GM12874 (cell line): ENCODE results near the gene CHRDL2.

Experiments used
- CTCF ChIP-seq: IDR thresholded peaks from 2 replicates; pipeline ENCODE4 v1.5.1; 2011; ENCODE audit warnings: low read depth, mild to moderate bottlenecking, control low read depth, low read length, moderate library complexity; ENCODE audit not compliant: insufficient read depth

The CHRDL2 gene

GRCh38 chr11:74717221-74717969 lies 13.8 kb downstream of the CHRDL2 start:
- no peak for TF ChIP-seq CTCF

GRCh38 chr11:74714904-74715303 lies 16.3 kb downstream of the CHRDL2 start:
- no peak for TF ChIP-seq CTCF

- TF ChIP-seq CTCF = no peak
Observed at GRCh38 chr11:74713686-74714085, 17.5 kb downstream of the CHRDL2 start.

GRCh38 chr11:74710281-74710938 lies 20.8 kb downstream of the CHRDL2 start:
- no peak for TF ChIP-seq CTCF

DNA sequence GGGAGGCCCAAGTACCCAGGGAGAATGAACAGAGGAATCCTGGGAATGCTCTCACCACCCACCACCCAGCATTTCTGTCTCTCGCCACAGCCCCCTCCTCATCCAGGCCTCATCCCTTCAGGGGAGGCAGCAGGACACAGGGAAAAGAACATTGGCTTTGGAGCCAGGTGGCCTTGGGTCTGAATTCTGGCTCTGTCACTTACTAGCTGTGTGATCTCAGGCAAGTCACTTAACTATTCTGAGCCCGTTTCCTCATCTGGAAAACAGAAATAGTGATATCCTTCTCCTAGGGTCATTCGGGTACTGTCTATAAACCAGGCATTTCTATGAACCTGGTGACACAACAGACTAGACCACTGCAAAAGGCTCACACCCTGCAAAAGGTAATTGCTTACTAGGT lies 22.1 kb downstream of the CHRDL2 start:
- TF ChIP-seq CTCF = no peak

- no peak for TF ChIP-seq CTCF
Observed at GRCh38 chr11:74707602-74708510, 23.4 kb downstream of the CHRDL2 start.

DNA sequence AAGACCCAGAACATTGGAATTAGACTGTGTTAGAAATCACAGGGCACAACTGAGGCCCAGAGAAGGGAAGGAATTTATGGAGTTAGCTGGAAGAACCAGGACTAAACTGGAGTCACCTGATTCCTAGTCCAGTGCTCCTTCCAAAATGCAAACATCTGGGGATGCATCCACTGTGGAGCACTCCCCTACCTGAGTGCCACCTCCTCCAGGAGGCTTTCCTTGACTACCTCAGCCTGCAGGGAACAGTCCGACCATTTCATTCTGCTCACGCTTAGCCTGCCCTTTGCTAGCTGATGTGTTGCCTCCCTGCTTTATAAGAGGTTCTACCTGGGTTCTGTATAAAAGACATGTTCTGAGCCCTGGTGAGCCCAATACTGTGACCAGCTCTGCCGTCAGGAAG lies 24.0 kb downstream of the CHRDL2 start:
- no peak for TF ChIP-seq CTCF
